AG09309 (cell line): ENCODE results near the gene DUSP2.
A peak's percentile ranks its signal among the peaks of the same experiment; 100 is the strongest.

Experiments used
- DNase-seq: peaks from one replicate; pipeline ENCODE4 v3.0.0-alpha.2; 2010; ENCODE audit warnings: low read depth
- H3K4me3 ChIP-seq: 2 replicates; pipeline ENCODE4 v1.5.1; 2011; ENCODE audit warnings: mild to moderate bottlenecking, low read depth, low read length, moderate library complexity; ENCODE audit not compliant: control insufficient read depth
- CTCF ChIP-seq: IDR thresholded peaks from 2 replicates; pipeline ENCODE4 v1.5.1; 2011; ENCODE audit warnings: mild to moderate bottlenecking, low read depth, low read length, inconsistent platforms; ENCODE audit not compliant: insufficient read depth, control insufficient read depth; ENCODE audit errors: missing control alignments

DUSP2 gene

GRCh38 chr2:96174251-96175144 is 29.3 kb upstream of the DUSP2 start:
- DNase-seq: peak; percentile 3
- peak; percentile 92 for TF ChIP-seq CTCF
- no peak overlapping the region for H3K4me3 ChIP-seq

GRCh38 chr2:96171831-96172230 is 26.6 kb upstream of the DUSP2 start:
- no peak for DNase-seq
- H3K4me3 ChIP-seq: no peak overlapping the region
- TF ChIP-seq CTCF: no peak

GRCh38 chr2:96170626-96171025 is 25.4 kb upstream of the DUSP2 start:
- no peak for DNase-seq
- TF ChIP-seq CTCF: no peak
- H3K4me3 ChIP-seq: no peak overlapping the region

- no peak for DNase-seq
Observed at GRCh38 chr2:96169868-96170507, 24.7 kb upstream of the DUSP2 start.

GRCh38 chr2:96167407-96168013 is 22.3 kb upstream of the DUSP2 start:
- no peak overlapping the region for H3K4me3 ChIP-seq
- no peak for TF ChIP-seq CTCF
- DNase-seq: no peak

More at GRCh38 chr2:96169868-96170507, 24.7 kb upstream of the DUSP2 start:
- no peak overlapping the region for H3K4me3 ChIP-seq
- TF ChIP-seq CTCF: no peak

GRCh38 chr2:96164459-96165184 is 19.4 kb upstream of the DUSP2 start:
- H3K4me3 ChIP-seq: no peak overlapping the region
- no peak for DNase-seq
- TF ChIP-seq CTCF: no peak
